HEK293 (cell line): ENCODE measurements around the gene PIGQ.

ENCODE experiments used
- CTCF ChIP-seq: fragments of 450-650 bp; formaldehyde crosslinking; IDR thresholded peaks from 2 replicates; pipeline ENCODE4 v1.5.1; 2016; ENCODE audit warnings: missing biosample characterization, missing genetic modification characterization
- KLF17 ChIP-seq: fragments of 450-650 bp; formaldehyde crosslinking; IDR thresholded peaks from 2 replicates; pipeline ENCODE4 v1.5.1; 2016; ENCODE audit warnings: missing biosample characterization, missing genetic modification characterization
- RBAK ChIP-seq: fragments of 450-650 bp; formaldehyde crosslinking; IDR thresholded peaks from 2 replicates; pipeline ENCODE4 v1.5.1; 2016; ENCODE audit warnings: missing biosample characterization, missing genetic modification characterization
- REPIN1 ChIP-seq: fragments of 450-650 bp; formaldehyde crosslinking; IDR thresholded peaks from 2 replicates; pipeline ENCODE4 v1.5.1; 2017; ENCODE audit warnings: missing biosample characterization, missing genetic modification characterization, low read depth
- SCRT1 ChIP-seq: fragments of 450-650 bp; formaldehyde crosslinking; IDR thresholded peaks from 2 replicates; pipeline ENCODE4 v1.5.1; 2016; ENCODE audit warnings: missing biosample characterization, missing genetic modification characterization, borderline replicate concordance
- SP7 ChIP-seq: fragments of 450-650 bp; formaldehyde crosslinking; IDR thresholded peaks from 2 replicates; pipeline ENCODE4 v1.5.1; 2016; ENCODE audit warnings: missing biosample characterization, missing genetic modification characterization
- TSHZ1 ChIP-seq: fragments of 450-650 bp; formaldehyde crosslinking; IDR thresholded peaks from 2 replicates; pipeline ENCODE4 v1.5.1; 2016; ENCODE audit warnings: missing biosample characterization, missing genetic modification characterization, borderline replicate concordance
- YY2 ChIP-seq: fragments of 450-650 bp; formaldehyde crosslinking; IDR thresholded peaks from 2 replicates; pipeline ENCODE4 v1.5.1; 2016; ENCODE audit warnings: missing biosample characterization, missing genetic modification characterization
- ZBTB10 ChIP-seq: fragments of 450-650 bp; formaldehyde crosslinking; IDR thresholded peaks from 2 replicates; pipeline ENCODE4 v1.5.1; 2016; ENCODE audit warnings: missing biosample characterization, missing genetic modification characterization
- ZBTB11 ChIP-seq: fragments of 450-650 bp; formaldehyde crosslinking; conservative IDR thresholded peaks from 2 replicates; pipeline ENCODE4 v1.5.1; 2016; ENCODE audit warnings: low read depth, missing biosample characterization, missing genetic modification characterization
- ZBTB17 ChIP-seq: fragments of 450-650 bp; formaldehyde crosslinking; IDR thresholded peaks from 2 replicates; pipeline ENCODE4 v1.5.1; 2016; ENCODE audit warnings: missing biosample characterization, missing genetic modification characterization
- ZBTB8A ChIP-seq: fragments of 450-650 bp; formaldehyde crosslinking; IDR thresholded peaks from 2 replicates; pipeline ENCODE4 v1.5.1; 2016; ENCODE audit warnings: missing biosample characterization, missing genetic modification characterization
- ZEB2 ChIP-seq: fragments of 450-650 bp; formaldehyde crosslinking; IDR thresholded peaks from 2 replicates; pipeline ENCODE4 v1.5.1; 2016; ENCODE audit warnings: missing biosample characterization, missing genetic modification characterization
- ZFP69B ChIP-seq: fragments of 450-650 bp; formaldehyde crosslinking; IDR thresholded peaks from 2 replicates; pipeline ENCODE4 v1.5.1; 2016; ENCODE audit warnings: missing biosample characterization, missing genetic modification characterization
- ZNF121 ChIP-seq: fragments of 450-650 bp; formaldehyde crosslinking; IDR thresholded peaks from 2 replicates; pipeline ENCODE4 v1.5.1; 2016; ENCODE audit warnings: missing biosample characterization, missing genetic modification characterization
- ZNF211 ChIP-seq: fragments of 450-650 bp; formaldehyde crosslinking; IDR thresholded peaks from 2 replicates; pipeline ENCODE4 v1.5.1; 2016; ENCODE audit warnings: low read depth, missing biosample characterization, missing genetic modification characterization
- ZNF292 ChIP-seq: fragments of 450-650 bp; formaldehyde crosslinking; IDR thresholded peaks from 2 replicates; pipeline ENCODE4 v1.5.1; 2016; ENCODE audit warnings: low read depth, missing biosample characterization, missing genetic modification characterization, borderline replicate concordance
- ZNF324 ChIP-seq: fragments of 450-650 bp; formaldehyde crosslinking; IDR thresholded peaks from 2 replicates; pipeline ENCODE4 v1.5.1; 2016; ENCODE audit warnings: missing biosample characterization, missing genetic modification characterization
- ZNF394 ChIP-seq: fragments of 450-650 bp; formaldehyde crosslinking; IDR thresholded peaks from 2 replicates; pipeline ENCODE4 v1.5.1; 2016; ENCODE audit warnings: missing biosample characterization, missing genetic modification characterization, mild to moderate bottlenecking, moderate library complexity, borderline replicate concordance
- ZNF426 ChIP-seq: fragments of 450-650 bp; formaldehyde crosslinking; IDR thresholded peaks from 2 replicates; pipeline ENCODE4 v1.5.1; 2017; ENCODE audit warnings: missing biosample characterization, missing genetic modification characterization, mild to moderate bottlenecking, inconsistent platforms, moderate library complexity
- ZNF488 ChIP-seq: fragments of 450-650 bp; formaldehyde crosslinking; IDR thresholded peaks from 2 replicates; pipeline ENCODE4 v1.5.1; 2016; ENCODE audit warnings: missing biosample characterization, missing genetic modification characterization
- ZNF530 ChIP-seq: fragments of 450-650 bp; formaldehyde crosslinking; IDR thresholded peaks from 2 replicates; pipeline ENCODE4 v1.5.1; 2016; ENCODE audit warnings: low read depth, missing biosample characterization, missing genetic modification characterization
- ZNF621 ChIP-seq: fragments of 450-650 bp; formaldehyde crosslinking; IDR thresholded peaks from 2 replicates; pipeline ENCODE4 v1.5.1; 2017; ENCODE audit warnings: missing biosample characterization, missing genetic modification characterization
- ZNF707 ChIP-seq: fragments of 450-650 bp; formaldehyde crosslinking; IDR thresholded peaks from 2 replicates; pipeline ENCODE4 v1.5.1; 2016; ENCODE audit warnings: missing biosample characterization, missing genetic modification characterization
- ZSCAN30 ChIP-seq: fragments of 450-650 bp; IDR thresholded peaks from 2 replicates; pipeline ENCODE4 v1.5.1; 2018; ENCODE audit warnings: missing biosample characterization, mild to moderate bottlenecking, missing genetic modification characterization, moderate library complexity

The PIGQ gene

GRCh38 chr16:525520-526180 lies 44.1 kb upstream of the PIGQ start (continued):
- TF ChIP-seq ZBTB10 (tag by site-specific recombination) (no peak), ZBTB17 (tag by site-specific recombination) (peak; percentile 84), ZFP69B (tag by site-specific recombination) (no peak), TSHZ1 (tag by site-specific recombination) (no peak), CTCF (tag by site-specific recombination) (no peak), ZNF121 (no peak), REPIN1 (tag by site-specific recombination) (no peak), ZEB2 (peak; percentile 20; the same call in 1 of the 2 replicates), YY2 (no peak), ZNF292 (no peak), RBAK (tag by site-specific recombination) (no peak), KLF17 (tag by site-specific recombination) (peak; percentile 34; the same call in 1 of the 2 replicates), ZSCAN30 (tag by site-specific recombination) (no peak), ZBTB8A (tag by site-specific recombination) (0 out of 2 replicates have a peak, but pooled peaks have one; percentile 27), ZNF707 (tag by site-specific recombination) (no peak), ZNF621 (tag by site-specific recombination) (no peak), ZNF394 (tag by site-specific recombination) (peak; percentile 36; the same call in 1 of the 2 replicates), ZNF530 (tag by site-specific recombination) (no peak), ZBTB11 (tag by site-specific recombination) (no peak), ZNF211 (tag by site-specific recombination) (no peak), ZNF426 (tag by site-specific recombination) (no peak), ZNF488 (no peak), SCRT1 (peak; percentile 90), SP7 (peak; percentile 52; the same call in 1 of the 2 replicates), ZNF324 (tag by site-specific recombination) (no peak)
